Aorta (tissue), 5 donors: ENCODE measurements around the gene PCDHB12. TPM values are rescaled to one million over a fixed set of nuclear protein-coding genes. Genes with fewer than 3 reads are reported as not detected.
A peak's percentile ranks its signal among the peaks of the same experiment; 100 is the strongest.
"Not testable (repeated sequence)": the region's sequence is repeated elsewhere in the genome, so short reads cannot be mapped to it uniquely, and the experiment has no call there.

ENCODE experiments used
- ATAC-seq: fragments of 200-7000 bp; cut with Tn5 transposase; one replicate; pipeline ENCODE4 v1.9.1; 2022; ENCODE audit warnings: moderate library complexity; ENCODE audit not compliant: low FRiP score
- DNase-seq, 2 donors: peaks; one replicate each; pipeline ENCODE4 v3.0.0-alpha.2; 2020
- H3K27ac ChIP-seq, 2 donors: one replicate each; pipeline ENCODE4 v1.5.1; 2013; ENCODE audit warnings: low read length in 2 of 2, mild to moderate bottlenecking in 2 of 2, moderate library complexity in 2 of 2, control low read depth in 1 of 2, inconsistent platforms in 1 of 2, low read depth in 1 of 2
- H3K27me3 ChIP-seq, 2 donors: one replicate each; pipeline ENCODE4 v1.6.1; 2013; ENCODE audit warnings: control low read depth in 1 of 2, low read length in 1 of 2, mild to moderate bottlenecking in 1 of 2, moderate library complexity in 1 of 2; ENCODE audit not compliant: insufficient read depth in 2 of 2, control insufficient read depth in 1 of 2
- H3K36me3 ChIP-seq, 2 donors: one replicate each; pipeline ENCODE4 v1.6.1; 2013; ENCODE audit warnings: control low read depth in 1 of 2, low read length in 1 of 2, mild to moderate bottlenecking in 1 of 2; ENCODE audit not compliant: insufficient read depth in 2 of 2, control insufficient read depth in 1 of 2
- H3K4me1 ChIP-seq, 2 donors: one replicate each; pipeline ENCODE4 v1.6.1; 2013; ENCODE audit warnings: low read length in 2 of 2, control low read depth in 1 of 2, mild to moderate bottlenecking in 1 of 2, moderate library complexity in 1 of 2; ENCODE audit not compliant: insufficient read depth in 2 of 2, control insufficient read depth in 1 of 2
- H3K4me3 ChIP-seq, 2 donors: one replicate each; pipeline ENCODE4 v1.5.1; 2013; ENCODE audit warnings: low read length in 2 of 2, control low read depth in 1 of 2, mild to moderate bottlenecking in 1 of 2
- H3K9me3 ChIP-seq: one replicate; pipeline ENCODE4 v1.6.1; 2013; ENCODE audit warnings: mild to moderate bottlenecking, low read length; ENCODE audit not compliant: control insufficient read depth
- WGBS, 2 donors: extraction: QIAGEN DNeasy Blood & Tissue Kit; methylation state at CpG; one replicate each; pipeline ENCODE4 v1.1.7; 2013; 5-methylcytosine and 5-hydroxymethylcytosine counted together
- intact Hi-C, 2 donors: fragments of 100-400 bp; cut with DNase I; formaldehyde crosslinking; loops; one replicate each; pipeline versions ENCODE4 v1.14.2 to v1.15.0; 2022
- polyA plus RNA-seq, 2 donors: library from polyadenylated mRNA; stranded (reverse); fragments of 200-250 nt; gene quantifications; one replicate each; pipeline ENCODE4 v1.2.3, GENCODE V29; 2013
- total RNA-seq, 2 donors: library from RNA; stranded (reverse); fragmentation: NEBNext Ultra II Directional; extraction: Animal tissue kit (Norgen Biotek cat#: 25700); gene quantifications; one replicate each; pipeline ENCODE4 v1.2.1, GENCODE V29; 2021
- donor health status: healthy with polysubstance abuse.
- donor health status: Bipolar disorder and iron deficiency.
- donor health status: DM: no; HTN: no; CAD: no.
- donor health status: DM: no; HTN: no; CAD: no.
- donor health status: DM: yes; HTN: yes; CAD: no.

Gene PCDHB12
- total and polyA plus RNA-seq, 4 donors: 0.75 to 6.7 (median 4.3) TPM

DNA sequence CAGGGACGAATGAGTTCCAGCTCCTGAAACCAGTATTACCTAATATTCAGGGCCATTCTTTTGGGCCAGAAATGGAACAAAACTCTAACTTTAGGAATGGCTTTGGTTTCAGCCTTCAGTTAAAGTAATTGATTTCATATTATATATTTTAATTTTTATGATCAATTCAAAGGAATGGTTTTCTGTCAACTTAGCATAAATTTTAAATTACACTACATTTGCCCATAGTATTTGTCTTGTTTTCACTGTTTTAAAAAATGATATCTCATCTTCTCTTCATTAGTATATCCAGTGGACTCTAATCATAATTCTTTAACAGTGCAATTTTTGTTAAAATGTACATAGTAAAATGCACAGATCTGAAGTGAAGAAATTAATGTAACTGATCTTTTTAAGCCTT is 28.2 kb upstream of the PCDHB12 start:
- ATAC-seq: no peak
- no peak for DNase-seq
- WGBS, 2 donors: 35 to 52% methylated on average over 1 of the region's 1 CpG
- Histone ChIP-seq H3K36me3 (no peaks in the 10 kb centered on the region), H3K27me3 (no peaks in the 10 kb centered on the region), H3K27ac (no peak overlapping the region), H3K4me1 (no peaks in the 10 kb centered on the region), H3K9me3 (peaks cover 21% of the 10 kb centered on the region), H3K4me3 (no peak overlapping the region)
- intact Hi-C loops: no loop called here

DNA sequence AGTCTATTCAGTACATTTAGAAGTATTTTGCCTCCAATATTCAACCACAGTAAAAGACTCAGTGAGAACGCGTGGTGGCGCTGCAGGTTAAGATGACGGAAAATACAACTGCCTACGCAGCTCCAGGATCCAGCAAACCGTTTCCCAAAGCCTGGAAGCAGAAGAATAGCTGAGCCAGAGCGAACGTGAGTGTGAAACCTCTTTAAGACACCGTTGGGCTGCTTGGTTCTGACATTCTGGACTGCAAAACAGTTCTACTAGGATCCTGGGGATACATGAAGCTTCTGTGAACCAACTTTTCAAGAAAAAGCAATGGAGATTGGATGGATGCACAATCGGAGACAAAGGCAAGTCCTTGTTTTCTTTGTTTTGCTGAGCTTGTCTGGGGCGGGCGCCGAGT is 26.3 kb upstream of the PCDHB12 start, which contains the start of gene PCDHB16:
Gene PCDHB16, plus strand, starts transcription at position 140 of the 400 bp plus-strand sequence. Its CDS starts 173 bp downstream, at position 313.
- intact Hi-C loops: no loop called here
- Histone ChIP-seq H3K9me3 (peaks cover 26% of the 10 kb centered on the region), H3K4me3 (peak within 1 kb of the TSS in 1 of 2 donors; percentile 6), H3K27me3 (no peaks in the 10 kb centered on the region), H3K27ac (no peak within 1 kb of the TSS), H3K4me1 (no peaks in the 10 kb centered on the region), H3K36me3 (no peaks in the 10 kb centered on the region)
- 4 to 10% methylated on average over 13 of the region's 13 CpGs for WGBS, 2 donors
- DNase-seq: no peak
- ATAC-seq: no peak

DNA sequence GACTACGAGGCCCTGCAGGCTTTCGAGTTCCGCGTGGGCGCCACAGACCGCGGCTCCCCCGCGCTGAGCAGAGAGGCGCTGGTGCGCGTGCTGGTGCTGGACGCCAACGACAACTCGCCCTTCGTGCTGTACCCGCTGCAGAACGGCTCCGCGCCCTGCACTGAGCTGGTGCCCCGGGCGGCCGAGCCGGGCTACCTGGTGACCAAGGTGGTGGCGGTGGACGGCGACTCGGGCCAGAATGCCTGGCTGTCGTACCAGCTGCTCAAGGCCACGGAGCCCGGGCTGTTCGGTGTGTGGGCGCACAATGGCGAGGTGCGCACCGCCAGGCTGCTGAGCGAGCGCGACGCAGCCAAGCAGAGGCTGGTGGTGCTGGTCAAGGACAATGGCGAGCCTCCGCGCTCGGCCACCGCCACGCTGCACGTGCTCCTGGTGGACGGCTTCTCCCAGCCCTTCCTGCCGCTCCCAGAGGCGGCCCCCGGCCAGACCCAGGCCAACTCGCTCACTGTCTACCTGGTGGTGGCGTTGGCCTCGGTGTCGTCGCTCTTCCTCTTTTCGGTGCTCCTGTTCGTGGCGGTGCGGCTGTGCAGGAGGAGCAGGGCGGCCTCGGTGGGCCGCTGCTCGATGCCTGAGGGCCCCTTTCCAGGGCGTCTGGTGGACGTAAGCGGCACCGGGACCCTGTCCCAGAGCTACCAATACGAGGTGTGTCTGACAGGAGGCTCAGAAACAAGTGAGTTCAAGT is 24.2 kb upstream of the PCDHB12 start:
- peaks cover 25% of the 10 kb centered on the region for H3K9me3 ChIP-seq
- H3K4me3 ChIP-seq, H3K27ac ChIP-seq, intact Hi-C loops, H3K36me3 ChIP-seq, H3K4me1 ChIP-seq, H3K27me3 ChIP-seq, ATAC-seq, DNase-seq: not testable (repeated sequence)
- 28 to 31% methylated on average over 21 to 60 of the region's 69 CpGs for WGBS, 2 donors

GRCh38 chr5:141186897-141187512 is 21.5 kb upstream of the PCDHB12 start, which contains the start of gene PCDHB9:
PCDHB9 (plus strand) TSS chr5:141187161; CDS start chr5:141187319, 158 bp downstream.
- DNase-seq (no peak), ATAC-seq (no peak)
- H3K4me3 ChIP-seq: no peak within 1 kb of the TSS
- no peak within 1 kb of the TSS for H3K27ac ChIP-seq
- no peaks in the 10 kb centered on the region for H3K4me1 ChIP-seq
- intact Hi-C loops: no loop called here
- peaks cover 21% of the 10 kb centered on the region for H3K9me3 ChIP-seq
- WGBS, 2 donors: 15 to 19% methylated on average over 9 of the region's 9 CpGs
- H3K36me3 ChIP-seq: no peaks in the 10 kb centered on the region
- H3K27me3 ChIP-seq: no peaks in the 10 kb centered on the region

GRCh38 chr5:141188682-141189081 is 19.8 kb upstream of the PCDHB12 start:
- DNase-seq, H3K4me3 ChIP-seq, H3K36me3 ChIP-seq, H3K4me1 ChIP-seq, ATAC-seq, H3K27ac ChIP-seq, H3K27me3 ChIP-seq, intact Hi-C loops: not testable (repeated sequence)
- peaks cover 19% of the 10 kb centered on the region for H3K9me3 ChIP-seq
- WGBS, 2 donors: 22 to 32% methylated on average over 16 to 34 of the region's 37 CpGs

GRCh38 chr5:141189131-141189530 is 19.4 kb upstream of the PCDHB12 start:
- H3K27ac ChIP-seq, H3K4me3 ChIP-seq, intact Hi-C loops, H3K36me3 ChIP-seq, ATAC-seq, DNase-seq, H3K4me1 ChIP-seq, H3K27me3 ChIP-seq: not testable (repeated sequence)
- 14 to 29% methylated on average over 10 to 34 of the region's 35 CpGs for WGBS, 2 donors
- peaks cover 18% of the 10 kb centered on the region for H3K9me3 ChIP-seq

DNA sequence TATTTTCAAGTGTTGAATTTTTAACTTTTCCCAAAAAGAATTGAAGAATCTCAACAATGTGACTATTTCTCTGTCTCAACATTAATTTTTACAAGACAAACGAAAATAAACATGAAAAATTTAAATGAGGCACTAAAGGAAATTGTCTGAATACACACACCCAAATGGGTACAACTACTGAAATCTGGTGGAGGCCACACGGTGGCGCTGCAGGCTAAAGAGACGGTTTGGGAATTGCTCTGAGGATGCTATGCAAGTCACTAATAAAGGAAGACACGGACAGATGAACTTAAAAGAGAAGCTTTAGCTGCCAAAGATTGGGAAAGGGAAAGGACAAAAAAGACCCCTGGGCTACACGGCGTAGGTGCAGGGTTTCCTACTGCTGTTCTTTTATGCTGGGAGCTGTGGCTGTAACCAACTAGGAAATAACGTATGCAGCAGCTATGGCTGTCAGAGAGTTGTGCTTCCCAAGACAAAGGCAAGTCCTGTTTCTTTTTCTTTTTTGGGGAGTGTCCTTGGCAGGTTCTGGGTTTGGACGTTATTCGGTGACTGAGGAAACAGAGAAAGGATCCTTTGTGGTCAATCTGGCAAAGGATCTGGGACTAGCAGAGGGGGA is 16.3 kb upstream of the PCDHB12 start, which contains the start of gene PCDHB10:
Gene PCDHB10, plus strand, starts transcription at position 244 of the 616 bp plus-strand sequence. Its CDS starts 200 bp downstream, at position 444.
- no peak within 1 kb of the TSS for H3K27ac ChIP-seq
- no peaks in the 10 kb centered on the region for H3K4me1 ChIP-seq
- intact Hi-C loops: no loop called here
- ATAC-seq (no peak), DNase-seq (no peak)
- no peaks in the 10 kb centered on the region for H3K36me3 ChIP-seq
- H3K4me3 ChIP-seq: no peak within 1 kb of the TSS
- H3K9me3 ChIP-seq: peaks cover 12% of the 10 kb centered on the region
- H3K27me3 ChIP-seq: no peaks in the 10 kb centered on the region
- WGBS, 2 donors: 6 to 7% methylated on average over 10 of the region's 10 CpGs

DNA sequence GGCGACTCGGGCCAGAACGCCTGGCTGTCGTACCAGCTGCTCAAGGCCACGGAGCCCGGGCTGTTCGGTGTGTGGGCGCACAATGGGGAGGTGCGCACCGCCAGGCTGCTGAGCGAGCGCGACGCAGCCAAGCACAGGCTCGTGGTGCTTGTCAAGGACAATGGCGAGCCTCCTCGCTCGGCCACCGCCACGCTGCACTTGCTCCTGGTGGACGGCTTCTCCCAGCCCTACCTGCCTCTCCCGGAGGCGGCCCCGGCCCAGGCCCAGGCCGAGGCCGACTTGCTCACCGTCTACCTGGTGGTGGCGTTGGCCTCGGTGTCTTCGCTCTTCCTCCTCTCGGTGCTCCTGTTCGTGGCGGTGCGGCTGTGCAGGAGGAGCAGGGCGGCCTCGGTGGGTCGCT is 14.2 kb upstream of the PCDHB12 start:
- H3K4me1 ChIP-seq, H3K36me3 ChIP-seq, H3K27me3 ChIP-seq, H3K4me3 ChIP-seq, ATAC-seq, intact Hi-C loops, H3K9me3 ChIP-seq, H3K27ac ChIP-seq, DNase-seq: not testable (repeated sequence)
- 8 to 27% methylated on average over 13 to 33 of the region's 37 CpGs for WGBS, 2 donors
